H9 (cell line): Measurements from ENCODE around the gene PHLDA1. TPM values are rescaled to one million over a fixed set of nuclear protein-coding genes. Genes with fewer than 3 reads are reported as not detected.
A peak's percentile ranks its signal among the peaks of the same experiment; 100 is the strongest.

Experiments used
- DNase-seq: peaks from one replicate; pipeline ENCODE4 v3.0.0-alpha.2; 2017
- H2AFZ ChIP-seq: one replicate; pipeline ENCODE4 v1.6.1; 2013; ENCODE audit warnings: mild to moderate bottlenecking, low read length, control low read depth, moderate library complexity
- H2AK5ac ChIP-seq: 2 replicates; pipeline ENCODE4 v1.6.1; 2013; ENCODE audit warnings: low read length, control low read depth, mixed read lengths; ENCODE audit not compliant: insufficient read length
- H2BK120ac ChIP-seq: one replicate; pipeline ENCODE4 v1.6.1; 2013; ENCODE audit warnings: low read depth, mild to moderate bottlenecking, low read length, control low read depth, inconsistent platforms; ENCODE audit not compliant: poor library complexity, severe bottlenecking
- H2BK12ac ChIP-seq: 2 replicates; pipeline ENCODE4 v1.6.1; 2013; ENCODE audit warnings: low read length, control low read depth, mixed read lengths, low read depth; ENCODE audit not compliant: insufficient read length
- H2BK15ac ChIP-seq: 2 replicates; pipeline ENCODE4 v1.6.1; 2013; ENCODE audit warnings: low read depth, low read length, control low read depth
- H2BK20ac ChIP-seq: one replicate; pipeline ENCODE4 v1.6.1; 2013; ENCODE audit warnings: low read depth, mild to moderate bottlenecking, low read length, control low read depth, inconsistent platforms; ENCODE audit not compliant: poor library complexity, severe bottlenecking
- H2BK5ac ChIP-seq: 2 replicates; pipeline ENCODE4 v1.6.1; 2013; ENCODE audit warnings: low read length, control low read depth, mixed read lengths; ENCODE audit not compliant: insufficient read length
- H3K14ac ChIP-seq: 2 replicates; pipeline ENCODE4 v1.6.1; 2013; ENCODE audit warnings: low read length, control low read depth; ENCODE audit not compliant: insufficient read depth
- H3K18ac ChIP-seq: 2 replicates; pipeline ENCODE4 v1.6.1; 2013; ENCODE audit warnings: low read depth, mild to moderate bottlenecking, mixed read lengths, low read length, control low read depth; ENCODE audit not compliant: insufficient read length
- H3K23ac ChIP-seq: 2 replicates; pipeline ENCODE4 v1.6.1; 2013; ENCODE audit warnings: low read length, control low read depth, mixed read lengths, low read depth; ENCODE audit not compliant: insufficient read length
- H3K23me2 ChIP-seq: 2 replicates; pipeline ENCODE4 v1.6.1; 2013; ENCODE audit warnings: low read depth, mild to moderate bottlenecking, mixed read lengths, low read length, control low read depth; ENCODE audit not compliant: insufficient read length, poor library complexity, severe bottlenecking
- H3K27ac ChIP-seq: 2 replicates; pipeline ENCODE4 v1.5.1; 2013; ENCODE audit warnings: low read length, control low read depth, mixed read lengths, low read depth; ENCODE audit not compliant: insufficient read length
- H3K27me3 ChIP-seq: 2 replicates; pipeline ENCODE4 v1.6.1; 2013; ENCODE audit warnings: low read length, control low read depth, inconsistent platforms; ENCODE audit not compliant: insufficient read depth
- H3K4ac ChIP-seq: 2 replicates; pipeline ENCODE4 v1.6.1; 2013; ENCODE audit warnings: low read depth, mild to moderate bottlenecking, control low read depth, inconsistent platforms, low read length, moderate library complexity
- H3K4me1 ChIP-seq: 2 replicates; pipeline ENCODE4 v1.6.1; 2013; ENCODE audit warnings: low read length, control low read depth, inconsistent platforms; ENCODE audit not compliant: insufficient read depth
- H3K4me2 ChIP-seq: 2 replicates; pipeline ENCODE4 v1.6.1; 2013; ENCODE audit warnings: low read length, control low read depth, mixed read lengths; ENCODE audit not compliant: insufficient read length, insufficient read depth
- H3K56ac ChIP-seq: 2 replicates; pipeline ENCODE4 v1.6.1; 2013; ENCODE audit warnings: low read depth, mild to moderate bottlenecking, mixed read lengths, low read length, control low read depth; ENCODE audit not compliant: insufficient read length
- H3K79me1 ChIP-seq: 2 replicates; pipeline ENCODE4 v1.6.1; 2013; ENCODE audit warnings: low read depth, mild to moderate bottlenecking, moderate library complexity, low read length, control low read depth, inconsistent platforms; ENCODE audit not compliant: insufficient read depth, poor library complexity, severe bottlenecking
- H3K79me2 ChIP-seq: 2 replicates; pipeline ENCODE4 v1.6.1; 2013; ENCODE audit warnings: low read length, control low read depth, inconsistent platforms; ENCODE audit not compliant: insufficient read depth
- H3K9ac ChIP-seq: 2 replicates; pipeline ENCODE4 v1.6.1; 2013; ENCODE audit warnings: low read length, control low read depth, mixed read lengths; ENCODE audit not compliant: insufficient read length; ENCODE audit errors: extremely low read depth
- H3K9me3 ChIP-seq: one replicate; pipeline ENCODE4 v1.6.1; 2013; ENCODE audit warnings: low read depth, low read length, inconsistent platforms; ENCODE audit not compliant: control insufficient read depth
- H3T11ph ChIP-seq: one replicate; pipeline ENCODE4 v1.6.1; 2013; ENCODE audit warnings: mild to moderate bottlenecking, low read length, control low read depth, inconsistent platforms
- H4K20me1 ChIP-seq: one replicate; pipeline ENCODE4 v1.6.1; 2013; ENCODE audit not compliant: control insufficient read depth, insufficient read length, insufficient read depth
- H4K5ac ChIP-seq: 2 replicates; pipeline ENCODE4 v1.6.1; 2013; ENCODE audit warnings: low read depth, mild to moderate bottlenecking, mixed read lengths, low read length, control low read depth; ENCODE audit not compliant: insufficient read length
- H4K8ac ChIP-seq: replicated peaks from 2 replicates; pipeline ENCODE4 v1.6.1; 2013; ENCODE audit warnings: low read length, control low read depth, mixed read lengths, low read depth; ENCODE audit not compliant: insufficient read length
- H4K91ac ChIP-seq: 2 replicates; pipeline ENCODE4 v1.6.1; 2013; ENCODE audit warnings: low read depth, mild to moderate bottlenecking, moderate library complexity, mixed read lengths, low read length, control low read depth; ENCODE audit not compliant: insufficient read length
- H3K27ac Mint-ChIP-seq, 3 experiments: 2 replicates in 2 of 3; 3 replicates in 1 of 3; pipeline ENCODE4 v1.8.0; 2020 to 2021; ENCODE audit warnings: mixed read lengths in 3 of 3, mild to moderate bottlenecking in 1 of 3, moderate library complexity in 1 of 3
- H3K27me3 Mint-ChIP-seq: 2 replicates; pipeline ENCODE4 v1.8.0; 2021; ENCODE audit warnings: low read depth, mild to moderate bottlenecking, moderate library complexity, mixed read lengths
- H3K36me3 Mint-ChIP-seq, 3 experiments: 2 replicates in 2 of 3; 3 replicates in 1 of 3; pipeline ENCODE4 v1.8.0; 2020 to 2021; ENCODE audit warnings: low read depth in 3 of 3, mixed read lengths in 3 of 3; ENCODE audit not compliant: insufficient read depth in 1 of 3
- H3K4me1 Mint-ChIP-seq, 2 experiments: 2 replicates each; pipeline ENCODE4 v1.8.0; 2020; ENCODE audit warnings: mixed read lengths in 2 of 2
- H3K4me3 Mint-ChIP-seq, 2 experiments: 2 replicates in 1 of 2; 3 replicates in 1 of 2; pipeline ENCODE4 v1.8.0; 2020 to 2021; ENCODE audit warnings: mild to moderate bottlenecking in 2 of 2, mixed read lengths in 2 of 2, moderate library complexity in 1 of 2
- H3K9me3 Mint-ChIP-seq, 2 experiments: 2 replicates in 1 of 2; 3 replicates in 1 of 2; pipeline ENCODE4 v1.8.0; 2020; ENCODE audit warnings: mild to moderate bottlenecking in 2 of 2, mixed read lengths in 2 of 2, moderate library complexity in 1 of 2
- WGBS: extraction: QIAGEN DNeasy Blood & Tissue Kit; methylation state at CpG from one replicate; pipeline ENCODE4 v1.1.7; 2013; ENCODE audit warnings: missing lambda C conversion rate, low lambda C conversion rate, mixed read lengths; ENCODE audit not compliant: insufficient read length; ENCODE audit errors: extremely low coverage; 5-methylcytosine and 5-hydroxymethylcytosine counted together
- total RNA-seq: library from RNA; stranded (reverse); gene quantifications from 2 replicates; pipeline ENCODE4 v1.2.1, GENCODE V29; 2021
- TF ChIP-seq, protein P1 (sequence below): fragments of 200-600 bp; sonication (generic); conservative IDR thresholded peaks from 3 replicates; pipeline ENCODE4 v1.8.0; 2021; ENCODE audit warnings: antibody characterized with exemption, mild to moderate bottlenecking

Gene PHLDA1
- total RNA-seq, 1 experiment from 2014 or later = 106 TPM

DNA sequence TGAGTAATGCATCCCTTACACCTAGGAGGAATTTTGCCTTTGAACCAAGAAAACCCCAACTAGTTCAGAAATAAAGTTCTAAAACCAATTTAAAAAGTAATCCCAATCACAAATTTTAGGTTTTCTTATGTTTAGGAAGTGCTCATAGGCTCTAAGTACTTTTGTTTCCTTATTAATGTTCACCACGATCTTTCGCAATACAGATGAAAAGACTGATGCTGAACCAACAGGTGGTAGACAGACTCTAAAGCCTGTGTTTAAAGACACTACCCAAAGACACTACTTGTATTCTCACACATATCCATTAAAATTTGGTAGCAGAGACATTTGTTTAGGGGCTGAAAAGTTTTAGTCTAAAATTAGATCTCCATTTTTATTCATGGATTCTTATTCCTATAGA, 10.6 kb upstream of the PHLDA1 start:
- H4K20me1 ChIP-seq = no peaks in the 10 kb centered on the region
- H3K9me3 Mint-ChIP-seq = no peaks in the 10 kb centered on the region; a peak in 1 of 5 replicates
- no peaks in the 10 kb centered on the region for H3K79me1 ChIP-seq
- H3K27ac ChIP-seq = no peak overlapping the region
- DNase-seq = no peak
- H3K23me2 ChIP-seq = no peaks in the 10 kb centered on the region
- no peaks in the 10 kb centered on the region for H3K27me3 Mint-ChIP-seq
- H4K91ac ChIP-seq = no peak overlapping the region
- H3K4ac ChIP-seq = no peak overlapping the region
- no peak overlapping the region for H2AK5ac ChIP-seq
- H3K14ac ChIP-seq = no peak overlapping the region
- H3K9ac ChIP-seq = no peak overlapping the region
- no peaks in the 10 kb centered on the region for H3K27me3 ChIP-seq
- no peak overlapping the region for H2BK20ac ChIP-seq
- H2BK12ac ChIP-seq = no peak overlapping the region
- no peak overlapping the region for H3K4me3 Mint-ChIP-seq
- no peak overlapping the region for H2AFZ ChIP-seq
- H3K36me3 Mint-ChIP-seq = peaks cover 6 to 29% (median 23%) of the 10 kb centered on the region in 3 experiments; a peak in 6 of 7 replicates
- no peak overlapping the region for H2BK5ac ChIP-seq
- H3K4me1 Mint-ChIP-seq = peaks cover 31 to 44% of the 10 kb centered on the region in 2 experiments
- no peak overlapping the region for H3T11ph ChIP-seq
- H4K8ac ChIP-seq = no peak overlapping the region
- H3K4me1 ChIP-seq = peaks cover 3% of the 10 kb centered on the region
- no peak overlapping the region for H3K23ac ChIP-seq
- no peak overlapping the region for H2BK15ac ChIP-seq
- H4K5ac ChIP-seq = no peak overlapping the region
- H3K9me3 ChIP-seq = no peaks in the 10 kb centered on the region
- H2BK120ac ChIP-seq = no peak overlapping the region
- no peak overlapping the region for H3K56ac ChIP-seq
- no peak overlapping the region for H3K4me2 ChIP-seq
- no peak overlapping the region for H3K18ac ChIP-seq
- TF ChIP-seq, protein P1, sequence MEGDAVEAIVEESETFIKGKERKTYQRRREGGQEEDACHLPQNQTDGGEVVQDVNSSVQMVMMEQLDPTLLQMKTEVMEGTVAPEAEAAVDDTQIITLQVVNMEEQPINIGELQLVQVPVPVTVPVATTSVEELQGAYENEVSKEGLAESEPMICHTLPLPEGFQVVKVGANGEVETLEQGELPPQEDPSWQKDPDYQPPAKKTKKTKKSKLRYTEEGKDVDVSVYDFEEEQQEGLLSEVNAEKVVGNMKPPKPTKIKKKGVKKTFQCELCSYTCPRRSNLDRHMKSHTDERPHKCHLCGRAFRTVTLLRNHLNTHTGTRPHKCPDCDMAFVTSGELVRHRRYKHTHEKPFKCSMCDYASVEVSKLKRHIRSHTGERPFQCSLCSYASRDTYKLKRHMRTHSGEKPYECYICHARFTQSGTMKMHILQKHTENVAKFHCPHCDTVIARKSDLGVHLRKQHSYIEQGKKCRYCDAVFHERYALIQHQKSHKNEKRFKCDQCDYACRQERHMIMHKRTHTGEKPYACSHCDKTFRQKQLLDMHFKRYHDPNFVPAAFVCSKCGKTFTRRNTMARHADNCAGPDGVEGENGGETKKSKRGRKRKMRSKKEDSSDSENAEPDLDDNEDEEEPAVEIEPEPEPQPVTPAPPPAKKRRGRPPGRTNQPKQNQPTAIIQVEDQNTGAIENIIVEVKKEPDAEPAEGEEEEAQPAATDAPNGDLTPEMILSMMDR = no peak
- peak overlapping the region in 1 of 3 experiments; percentile 58; a peak in 1 of 7 replicates for H3K27ac Mint-ChIP-seq
- WGBS = no CpG with 5 or more reads among the region's 2 CpGs
- no peaks in the 10 kb centered on the region for H3K79me2 ChIP-seq
